CD1c-positive myeloid dendritic cell (primary cell): ENCODE measurements around the gene ZBTB2.
"Not testable (repeated sequence)": the region's sequence is repeated elsewhere in the genome, so short reads cannot be mapped to it uniquely, and the experiment has no call there.

ENCODE experiments used
- DNase-seq: peaks from one replicate; pipeline ENCODE4 v3.0.0-alpha.2; 2016; ENCODE audit errors: extremely low spot score

Gene ZBTB2

GRCh38 chr6:151400473-151400872 lies 9.1 kb upstream of the ZBTB2 start:
- DNase-seq: peak; percentile 33

DNA sequence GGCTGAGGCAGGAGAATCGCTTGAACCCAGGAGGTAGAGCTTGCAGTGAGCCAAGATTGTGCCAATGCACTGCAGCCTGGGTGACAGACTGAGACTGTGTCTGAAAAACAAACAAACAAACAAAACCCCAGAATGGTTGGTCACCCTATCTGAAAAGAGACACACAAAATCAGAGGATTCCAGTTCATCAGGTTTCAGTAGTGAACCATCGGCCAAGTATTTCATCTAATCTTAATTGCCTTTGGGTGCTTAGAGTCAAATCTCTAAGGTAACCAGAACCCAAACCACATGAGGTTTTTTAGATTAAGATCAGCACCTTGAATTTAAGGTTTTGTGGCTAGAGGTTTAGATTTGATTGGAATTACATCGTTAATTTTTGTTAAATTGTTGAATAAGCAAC lies 8.3 kb upstream of the ZBTB2 start:
- no peak for DNase-seq

GRCh38 chr6:151393410-151393809 lies 2.1 kb upstream of the ZBTB2 start:
- no peak for DNase-seq

- no peak for DNase-seq
These were observed 1.1 kb upstream of the ZBTB2 start for GRCh38 chr6:151392427-151392826.

GRCh38 chr6:151390851-151391470 lies 398 bp downstream of the ZBTB2 start:
- DNase-seq: peak; percentile 77

GRCh38 chr6:151390276-151390850 lies 996 bp downstream of the ZBTB2 start:
- peak; percentile 100 for DNase-seq

GRCh38 chr6:151389618-151390275 lies 1.6 kb downstream of the ZBTB2 start:
- peak; percentile 58 for DNase-seq

GRCh38 chr6:151388997-151389617 lies 2.3 kb downstream of the ZBTB2 start:
- no peak for DNase-seq

DNA sequence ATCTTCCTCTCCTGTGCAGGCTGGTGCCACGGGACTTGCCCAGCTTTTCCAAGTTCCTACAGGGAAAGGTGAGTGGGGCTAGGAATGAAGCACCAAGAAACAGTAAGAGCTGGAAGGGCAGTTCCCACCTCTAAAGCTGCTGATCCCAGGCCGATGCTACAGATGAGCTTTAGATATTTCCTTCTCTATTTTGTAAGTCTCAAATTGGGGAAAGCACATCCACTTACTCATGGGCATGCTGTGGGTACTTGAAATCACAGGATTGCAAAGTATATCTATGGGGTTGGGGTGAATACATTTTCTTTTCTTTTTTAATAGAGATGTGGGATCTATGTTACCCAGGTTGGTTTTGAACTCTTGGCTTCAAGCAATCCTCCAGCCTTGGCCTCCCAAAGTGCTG lies 3.1 kb downstream of the ZBTB2 start:
- no peak for DNase-seq

DNA sequence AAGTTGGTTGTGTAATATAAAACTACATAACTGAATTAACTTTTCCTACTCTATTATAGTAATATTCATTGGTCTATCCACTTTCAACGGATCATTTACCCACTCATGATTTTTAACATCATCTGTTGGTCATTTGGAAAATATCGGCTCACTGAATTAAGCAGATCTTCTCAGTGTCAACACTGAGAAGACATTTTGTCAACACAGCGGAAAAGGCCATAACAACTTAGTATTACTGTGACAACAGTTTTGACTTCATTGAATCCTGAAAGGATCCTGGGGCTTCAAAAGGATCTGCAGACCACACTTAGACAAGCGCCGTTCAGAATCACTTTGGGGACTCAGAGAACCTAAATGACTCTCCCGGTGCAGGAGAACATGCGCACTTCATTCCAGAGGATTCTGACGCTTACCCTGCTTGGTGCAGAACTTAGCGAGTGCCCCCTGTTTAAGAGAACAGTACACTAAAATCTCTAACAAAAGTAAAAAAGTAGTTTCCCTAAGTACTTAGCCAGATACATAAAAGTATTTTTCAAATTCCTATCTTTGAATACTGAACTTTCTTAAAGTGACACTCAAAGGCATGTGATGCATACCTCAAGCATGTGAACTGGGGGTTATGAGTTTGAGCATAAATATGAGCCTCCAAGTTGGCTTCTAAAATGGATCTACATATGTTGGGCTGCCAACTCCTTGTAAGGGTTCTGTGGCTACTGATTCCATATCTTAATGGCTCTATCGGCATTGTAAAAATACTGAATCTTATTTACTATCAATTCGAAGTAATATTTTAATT lies 4.0 kb downstream of the ZBTB2 start:
- DNase-seq: no peak

- no peak for DNase-seq
These were observed 6.2 kb downstream of the ZBTB2 start for GRCh38 chr6:151385177-151385576.

DNA sequence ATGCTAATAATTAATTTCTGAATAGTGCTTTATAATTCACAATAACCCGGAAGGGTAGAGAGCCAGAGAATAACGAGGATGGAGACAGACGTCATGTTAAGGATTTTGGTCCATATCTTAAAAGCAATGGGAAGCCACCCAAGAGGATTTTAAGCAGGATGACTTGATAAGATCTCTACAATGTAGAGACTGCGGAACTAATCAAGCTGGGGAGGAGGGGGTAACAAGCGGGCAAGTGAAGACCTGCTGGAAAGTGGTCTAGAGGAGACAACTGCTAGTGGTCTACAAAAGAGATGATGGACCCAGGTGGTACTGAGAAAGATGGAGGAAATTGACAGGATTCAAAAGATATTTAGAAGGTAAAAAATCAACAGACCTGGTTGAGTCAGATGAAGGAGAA lies 7.2 kb downstream of the ZBTB2 start:
- no peak for DNase-seq

DNA sequence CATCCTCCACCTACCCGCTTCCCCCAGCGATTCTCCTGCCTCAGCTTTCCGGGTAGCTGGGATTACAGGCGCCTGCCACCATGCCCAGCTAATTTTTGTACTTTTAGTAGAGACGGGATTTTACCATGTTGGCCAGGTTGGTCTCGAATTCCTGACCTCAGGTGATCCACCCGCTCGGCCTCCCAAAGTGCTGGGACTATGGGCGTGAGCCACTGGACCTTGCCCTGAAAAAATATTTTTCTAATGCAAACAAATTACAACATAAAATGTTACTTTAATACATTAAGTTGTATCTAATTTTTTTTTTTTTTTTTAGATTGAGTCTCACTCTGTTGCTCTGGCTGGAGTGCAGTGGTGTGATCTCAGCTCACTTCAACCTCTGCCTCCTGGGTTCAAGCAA lies 8.7 kb downstream of the ZBTB2 start:
- not testable (repeated sequence) for DNase-seq

DNA sequence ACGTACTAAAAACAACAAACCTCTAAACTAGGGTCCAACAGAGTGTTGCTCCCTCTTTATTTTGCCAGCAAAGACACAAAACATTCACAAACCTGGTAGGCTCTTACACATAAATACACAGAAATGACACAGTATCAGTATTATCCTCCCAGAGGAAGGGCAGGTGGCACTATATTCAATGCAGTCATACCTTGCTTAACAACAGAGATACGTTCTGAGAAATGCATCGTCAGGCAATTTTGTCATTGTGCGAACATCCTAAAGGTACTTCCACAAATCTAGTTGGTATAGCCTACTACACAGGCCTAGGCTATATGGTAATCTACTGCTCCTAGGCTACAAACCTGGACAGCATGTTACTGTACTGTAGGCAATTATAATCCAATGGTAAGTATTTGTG lies 9.6 kb downstream of the ZBTB2 start:
- DNase-seq: no peak

DNA sequence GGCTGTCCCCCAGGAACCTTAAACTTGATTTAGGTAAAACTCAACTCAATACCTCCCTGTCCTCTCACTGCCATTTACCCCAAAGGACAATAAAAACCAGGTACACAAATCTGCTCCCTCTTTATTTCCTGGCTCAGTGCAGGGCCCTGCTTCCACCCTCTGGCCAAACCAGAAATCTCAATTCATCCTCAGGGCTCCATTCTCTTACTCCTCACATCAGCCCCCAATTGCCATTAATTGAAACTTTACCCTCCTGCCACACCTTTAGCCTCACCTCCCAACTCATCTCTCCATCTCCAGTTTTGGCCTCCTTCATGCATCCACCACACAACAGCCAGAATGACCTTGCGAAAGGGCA lies 10.5 kb downstream of the ZBTB2 start:
- DNase-seq: no peak

GRCh38 chr6:151379933-151380847 lies 11.2 kb downstream of the ZBTB2 start:
- peak; percentile 48 for DNase-seq

DNA sequence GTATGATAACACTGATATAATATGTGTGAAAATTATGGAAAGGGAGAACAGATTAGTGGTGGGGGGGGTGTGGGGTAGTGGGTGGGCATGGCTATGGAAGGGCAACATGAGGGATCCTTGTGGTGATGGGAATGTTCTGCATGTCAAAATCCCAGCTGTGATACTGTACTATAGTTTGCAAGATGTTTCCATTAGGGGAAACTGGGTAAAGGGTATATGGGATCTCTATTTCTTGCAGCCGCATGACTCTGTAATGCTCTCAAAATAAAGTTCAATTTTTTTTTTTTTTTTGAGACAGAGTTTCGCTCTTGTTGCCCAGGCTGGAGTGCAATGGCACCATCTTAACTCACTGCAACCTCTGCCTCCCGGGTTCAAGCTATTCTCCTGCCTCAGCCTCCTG lies 14.3 kb downstream of the ZBTB2 start:
- DNase-seq: no peak

DNA sequence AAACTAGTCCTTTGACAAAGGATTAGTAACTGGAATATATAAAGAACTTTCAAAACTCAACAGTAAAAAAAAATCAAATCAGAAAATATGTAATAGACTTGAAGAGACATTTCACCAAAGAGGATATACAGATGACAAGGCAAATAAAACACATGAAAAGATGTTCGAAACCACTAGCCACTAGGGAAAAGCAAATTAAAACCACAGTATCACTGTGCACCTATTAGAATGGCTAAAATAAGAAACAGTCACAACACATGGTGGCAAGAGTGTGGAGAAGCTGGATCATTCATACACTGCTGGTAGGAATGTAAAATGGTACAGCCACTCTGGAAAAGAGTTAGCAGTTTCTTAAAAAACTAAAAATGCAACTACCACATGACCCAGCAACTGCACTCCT lies 14.9 kb downstream of the ZBTB2 start:
- DNase-seq: no peak

DNA sequence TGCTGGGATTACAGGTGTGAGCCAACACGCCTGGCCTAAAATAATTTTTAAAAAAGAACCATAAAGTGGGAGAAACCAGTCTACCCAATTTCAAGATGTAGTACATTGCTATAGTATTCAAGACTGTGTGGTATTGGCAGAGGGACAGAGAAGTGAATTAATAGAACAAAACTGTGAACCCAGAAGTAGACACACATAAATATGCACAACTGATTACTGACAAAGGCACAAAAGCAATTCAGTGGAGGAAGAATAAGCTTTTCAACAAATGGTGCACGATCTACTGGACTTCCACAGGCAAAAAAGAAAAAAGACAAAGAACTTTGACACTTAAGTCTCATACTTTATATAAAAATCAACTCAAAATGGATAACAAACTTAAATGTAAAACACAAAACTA lies 15.5 kb downstream of the ZBTB2 start:
- DNase-seq: no peak

DNA sequence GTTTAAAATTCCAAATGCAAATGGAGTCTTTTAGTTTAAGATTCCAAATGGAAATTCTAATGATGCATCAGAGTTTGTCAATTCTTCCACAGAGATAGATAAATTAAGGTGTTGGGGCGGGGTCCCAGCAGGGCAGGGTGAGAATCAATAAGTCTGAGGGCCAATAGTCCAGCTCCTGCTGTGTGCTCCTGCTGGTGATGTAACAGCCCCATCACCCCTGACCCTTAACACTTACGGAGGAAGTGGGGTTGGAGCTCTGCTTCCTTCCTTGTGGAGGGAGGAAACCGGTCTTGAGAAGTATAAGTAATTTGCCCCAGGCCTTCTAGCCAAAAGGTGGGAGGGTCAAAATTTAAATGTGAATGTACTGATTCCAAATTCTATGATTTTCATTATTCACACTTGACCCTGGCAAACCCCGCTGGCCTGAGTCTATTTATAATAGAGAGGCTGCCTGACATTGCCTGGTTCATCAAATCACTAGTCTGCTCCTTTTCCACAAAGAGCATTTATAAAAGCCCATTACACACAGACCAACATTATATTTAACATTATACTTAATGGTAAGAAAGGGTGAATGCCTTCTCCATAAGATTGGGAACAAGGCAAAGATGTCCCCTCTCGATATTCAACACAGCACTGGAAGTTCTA lies 17.2 kb downstream of the ZBTB2 start:
- DNase-seq: peak; percentile 19

- DNase-seq: no peak
These were observed 19.2 kb downstream of the ZBTB2 start for GRCh38 chr6:151372164-151372563.
